ENCODE data around the gene LITAFD.
"Not testable (repeated sequence)": the region's sequence is repeated elsewhere in the genome, so short reads cannot be mapped to it uniquely, and the experiment has no call there.

LITAFD gene

GRCh38 chr16:8894736-8895334 lies 12.7 kb downstream of the LITAFD start:
- DNase-seq (ENCODE audit: low spot score) = no peak

GRCh38 chr16:8898660-8899318 lies 16.6 kb downstream of the LITAFD start:
- no peak for DNase-seq (ENCODE audit: low spot score)

GRCh38 chr16:8899709-8900317 lies 17.7 kb downstream of the LITAFD start:
- no peak for DNase-seq (ENCODE audit: low spot score)

GRCh38 chr16:8900343-8900742 lies 18.2 kb downstream of the LITAFD start:
- DNase-seq (ENCODE audit: low spot score) = no peak

GRCh38 chr16:8901320-8901861 lies 19.2 kb downstream of the LITAFD start:
- no peak for DNase-seq (ENCODE audit: low spot score)

- no peak for DNase-seq (ENCODE audit: low spot score)
Measured at GRCh38 chr16:8903004-8903403, 20.9 kb downstream of the LITAFD start.

GRCh38 chr16:8904018-8904430 lies 21.9 kb downstream of the LITAFD start:
- no peak for DNase-seq (ENCODE audit: low spot score)

- DNase-seq (ENCODE audit: low spot score) = peak; percentile 60
Measured at GRCh38 chr16:8905168-8905762, 23.1 kb downstream of the LITAFD start.

- DNase-seq (ENCODE audit: low spot score) = peak; percentile 53
Measured at GRCh38 chr16:8905795-8906591, 23.8 kb downstream of the LITAFD start.

- no peak for DNase-seq (ENCODE audit: low spot score)
Measured at GRCh38 chr16:8907096-8907495, 24.9 kb downstream of the LITAFD start.

- DNase-seq (ENCODE audit: low spot score) = no peak
Measured at GRCh38 chr16:8908810-8909468, 26.8 kb downstream of the LITAFD start.

GRCh38 chr16:8910811-8911210 lies 28.7 kb downstream of the LITAFD start:
- no peak for DNase-seq (ENCODE audit: low spot score)

- no peak for DNase-seq (ENCODE audit: low spot score)
Measured at GRCh38 chr16:8912793-8913192, 30.6 kb downstream of the LITAFD start.

GRCh38 chr16:8914098-8914497 lies 31.9 kb downstream of the LITAFD start:
- no peak for DNase-seq (ENCODE audit: low spot score)

GRCh38 chr16:8915722-8916301 lies 33.7 kb downstream of the LITAFD start:
- no peak for DNase-seq (ENCODE audit: low spot score)

- no peak for DNase-seq (ENCODE audit: low spot score)
Measured at GRCh38 chr16:8916541-8917225, 34.5 kb downstream of the LITAFD start.

GRCh38 chr16:8917336-8917735 lies 35.2 kb downstream of the LITAFD start:
- DNase-seq (ENCODE audit: low spot score) = not testable (repeated sequence)

GRCh38 chr16:8919089-8919933 lies 37.2 kb downstream of the LITAFD start:
- no peak for DNase-seq (ENCODE audit: low spot score)

- DNase-seq (ENCODE audit: low spot score) = no peak
Measured at GRCh38 chr16:8919934-8920462, 37.8 kb downstream of the LITAFD start.
